GM18526 (cell line): Measurements from ENCODE around the gene C14orf132.

ENCODE experiments used
- POLR2A ChIP-seq: IDR thresholded peaks from 3 replicates; pipeline ENCODE4 v1.6.1; 2011; ENCODE audit not compliant: insufficient read length; ENCODE audit errors: extremely low read depth

C14orf132 gene

GRCh38 chr14:96053600-96054381, 14.6 kb downstream of the C14orf132 start:
- TF ChIP-seq POLR2A, result no peak

- TF ChIP-seq POLR2A, result no peak
Observed at GRCh38 chr14:96054661-96055060, 15.5 kb downstream of the C14orf132 start.

GRCh38 chr14:96055065-96055752, 16.0 kb downstream of the C14orf132 start:
- no peak for TF ChIP-seq POLR2A

GRCh38 chr14:96055753-96056508, 16.8 kb downstream of the C14orf132 start:
- no peak for TF ChIP-seq POLR2A

GRCh38 chr14:96056509-96057422, 17.6 kb downstream of the C14orf132 start:
- no peak for TF ChIP-seq POLR2A

DNA sequence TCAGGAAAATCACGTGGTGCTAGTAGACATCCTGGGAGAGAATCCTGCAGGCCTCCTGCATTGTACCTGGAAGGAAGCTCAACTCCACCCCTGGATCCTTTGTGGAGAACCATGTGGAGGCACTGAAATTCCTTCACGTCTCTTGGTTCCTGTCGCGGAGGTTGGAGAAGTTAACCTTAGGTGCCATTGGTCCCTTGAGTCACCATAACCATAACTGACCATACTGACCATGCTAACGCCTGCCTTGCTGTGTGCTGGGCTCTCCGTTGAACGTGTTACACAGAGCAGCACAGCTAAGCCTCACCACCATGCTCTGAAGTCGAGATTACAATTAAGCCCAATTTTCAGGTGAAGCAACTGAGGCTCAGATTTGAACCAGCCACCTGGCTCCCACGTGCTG, 18.6 kb downstream of the C14orf132 start:
- no peak for TF ChIP-seq POLR2A

DNA sequence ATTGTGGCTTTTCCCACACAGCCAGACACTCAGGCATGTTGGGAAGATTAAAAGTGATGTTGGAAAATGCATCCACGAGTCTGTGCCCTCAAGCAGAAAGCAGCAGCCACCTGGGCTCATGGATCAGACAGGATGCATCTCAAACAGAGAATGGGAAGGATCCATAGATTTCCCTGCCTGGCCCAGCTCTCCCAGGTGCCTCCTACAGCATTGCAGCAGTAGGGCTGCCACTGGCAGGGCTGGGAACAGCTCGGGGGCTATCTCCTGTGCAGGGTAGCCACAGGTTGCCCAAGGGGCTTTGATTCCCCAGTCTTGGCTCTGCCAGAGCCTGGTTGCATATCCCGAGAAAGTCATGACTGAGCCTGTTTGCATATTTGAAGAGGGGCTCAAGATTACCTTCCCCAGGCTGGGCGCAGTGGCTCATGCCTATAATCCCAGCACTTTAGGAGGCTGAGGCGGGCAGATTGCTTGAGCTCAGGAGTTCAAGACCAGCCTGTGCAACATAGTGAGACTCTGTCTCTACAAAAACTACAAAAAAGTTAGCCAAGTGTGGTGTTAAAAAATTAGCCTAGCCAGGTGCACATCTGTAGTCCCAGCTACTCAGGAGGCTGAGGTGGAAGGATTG, 19.5 kb downstream of the C14orf132 start:
- no peak for TF ChIP-seq POLR2A

- TF ChIP-seq POLR2A, result no peak
Observed at GRCh38 chr14:96059519-96060135, 20.5 kb downstream of the C14orf132 start.

GRCh38 chr14:96060186-96060933, 21.2 kb downstream of the C14orf132 start:
- TF ChIP-seq POLR2A, result no peak

DNA sequence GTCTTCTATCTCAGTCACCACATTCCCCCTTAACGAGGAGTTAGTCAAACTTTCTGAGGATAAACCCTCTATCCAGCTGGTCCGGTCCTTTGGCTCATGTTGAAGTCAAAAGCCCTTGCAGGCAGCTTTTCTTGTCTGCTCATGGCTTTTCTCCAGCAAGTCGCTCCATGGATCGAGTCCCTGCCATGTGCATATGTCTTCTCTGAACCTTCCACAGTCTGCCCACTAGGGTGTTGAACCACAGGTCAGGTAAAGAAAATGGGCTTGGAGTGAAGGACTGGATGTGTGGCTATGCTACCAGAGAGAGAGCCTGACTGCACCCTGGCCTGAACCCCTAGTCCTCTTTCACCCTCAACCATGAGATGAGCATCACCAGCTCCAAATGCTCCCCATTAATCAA, 22.8 kb downstream of the C14orf132 start:
- no peak for TF ChIP-seq POLR2A

- TF ChIP-seq POLR2A, result no peak
Observed at GRCh38 chr14:96062506-96062905, 23.3 kb downstream of the C14orf132 start.

- no peak for TF ChIP-seq POLR2A
Observed at GRCh38 chr14:96064866-96065265, 25.7 kb downstream of the C14orf132 start.

GRCh38 chr14:96065661-96066459, 26.7 kb downstream of the C14orf132 start:
- TF ChIP-seq POLR2A, result no peak

DNA sequence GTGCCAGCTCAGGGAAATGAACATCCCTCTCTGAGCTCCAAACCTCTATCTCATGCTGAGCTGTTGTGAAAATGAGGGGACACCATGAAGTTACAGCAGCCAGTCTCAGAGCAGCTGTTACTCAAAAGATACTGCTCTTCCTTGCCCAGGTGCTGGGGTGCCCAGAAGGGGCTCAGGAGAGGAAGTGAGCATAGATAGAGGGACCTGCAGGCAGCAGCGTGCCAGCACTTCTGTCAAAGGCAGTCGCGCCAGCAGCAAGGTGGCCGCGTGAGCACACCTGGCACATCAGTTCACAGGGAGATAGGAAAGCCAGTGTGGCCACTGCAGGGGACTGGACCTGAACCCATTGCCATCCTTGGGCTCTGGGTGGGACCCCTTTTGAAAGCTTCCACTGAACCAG, 27.8 kb downstream of the C14orf132 start:
- TF ChIP-seq POLR2A, result no peak
